Sigmoid colon (tissue), 7 donors: Measurements from ENCODE around the gene AKAP1. TPM values are rescaled to one million over a fixed set of nuclear protein-coding genes. Genes with fewer than 3 reads are reported as not detected.
A peak's percentile ranks its signal among the peaks of the same experiment; 100 is the strongest.

Source experiments
- DNase-seq: peaks from one replicate; pipeline ENCODE4 v3.0.0-alpha.2; 2019
- H3K27ac ChIP-seq, 4 donors: fragments of 200-600 bp; sonication (generic); one replicate each; pipeline ENCODE4 v1.5.1; 2016 to 2019; ENCODE audit warnings: mild to moderate bottlenecking in 1 of 4
- H3K27me3 ChIP-seq, 3 donors: fragments of 200-600 bp; sonication (generic); one replicate each; pipeline ENCODE4 v1.5.1; 2019; ENCODE audit warnings: mild to moderate bottlenecking in 1 of 3
- H3K36me3 ChIP-seq, 4 donors: fragments of 200-600 bp; sonication (generic); one replicate each; pipeline ENCODE4 v1.5.1; 2016 to 2019
- H3K4me1 ChIP-seq, 4 donors: fragments of 200-600 bp; sonication (generic); one replicate each; pipeline ENCODE4 v1.5.1; 2017 to 2019
- H3K4me3 ChIP-seq, 4 donors: fragments of 200-600 bp; sonication (generic); one replicate each; pipeline ENCODE4 v1.5.1; 2017 to 2019; ENCODE audit warnings: mild to moderate bottlenecking in 2 of 4, moderate library complexity in 1 of 4
- H3K9me3 ChIP-seq, 4 donors: fragments of 200-600 bp in 3 of 4; sonication (generic) in 3 of 4; one replicate each; pipeline versions ENCODE4 v1.5.1 to v1.6.1; 2013 to 2019
- CTCF ChIP-seq, 4 experiments: fragments of 450-650 bp in 3 of 4; fragments of 200-600 bp in 1 of 4; IDR thresholded peaks; one replicate each; pipeline ENCODE4 v1.5.1; 2016 to 2019; ENCODE audit warnings: antibody characterized with exemption in 4 of 4, mild to moderate bottlenecking in 3 of 4, moderate library complexity in 2 of 4
- EP300 ChIP-seq, 4 donors: sonication (generic); formaldehyde crosslinking; IDR thresholded peaks; one replicate each; pipeline ENCODE4 v1.6.1; 2017; ENCODE audit warnings: antibody characterized with exemption in 4 of 4
- POLR2A ChIP-seq, 2 donors: fragments of 450-650 bp; IDR thresholded peaks; one replicate each; pipeline ENCODE4 v1.6.1; 2016; ENCODE audit warnings: antibody characterized with exemption in 2 of 2, mild to moderate bottlenecking in 2 of 2, moderate library complexity in 2 of 2
- POLR2AphosphoS5 ChIP-seq, 4 donors: sonication (generic); formaldehyde crosslinking; IDR thresholded peaks; one replicate each; pipeline ENCODE4 v1.6.1; 2017; ENCODE audit warnings: antibody characterized with exemption in 4 of 4
- WGBS, 2 donors: extraction: QIAGEN DNeasy Blood & Tissue Kit; methylation state at CpG; one replicate each; pipeline ENCODE4 v1.1.7; 2013; 5-methylcytosine and 5-hydroxymethylcytosine counted together
- intact Hi-C: fragments of 100-400 bp; cut with DNase I; formaldehyde crosslinking; loops from one replicate; pipeline ENCODE4 v1.15.1; 2023
- polyA plus RNA-seq, 3 donors: library from polyadenylated mRNA; stranded (reverse); fragments of 200-250 nt; gene quantifications; one replicate each; pipeline ENCODE4 v1.2.3, GENCODE V29; 2013
- total RNA-seq, 4 donors: library from RNA; depleted of rRNA; stranded (reverse); fragments of >200 nt; gene quantifications; one replicate each; pipeline ENCODE4 v1.1.0, GENCODE V29; 2016
- donor health status: healthy with polysubstance abuse.
- donor health status: Bipolar disorder and iron deficiency.
- donor health status: healthy.

Gene AKAP1
- total and polyA plus RNA-seq, 7 donors = 12.7 to 126 (median 78.9) TPM

GRCh38 chr17:57085448-57086068 is 512 bp downstream of the AKAP1 start:
- 0% methylated on average over 75 of the region's 75 CpGs for WGBS, 2 donors
- H3K9me3 ChIP-seq = no peaks in the 10 kb centered on the region
- H3K27ac ChIP-seq = peak overlapping the region; percentile 88 to 98 (median 96)
- peak overlapping the region; percentile 58 to 90 (median 82) for H3K4me3 ChIP-seq
- DNase-seq = peak; percentile 84
- peaks cover 0 to 52% (median 46%) of the 10 kb centered on the region in 4 donors for H3K4me1 ChIP-seq
- intact Hi-C loops = loop anchor here (5.0 kb wide), 1 partner anchor 53 kb away; no protein-coding TSS in a partner anchor
- no peaks in the 10 kb centered on the region for H3K36me3 ChIP-seq
- TF ChIP-seq POLR2A (IDR thresholded peaks at IDR 0.05) = peak in 1 of 2 donors; percentile 33
- peak in 3 of 4 donors; percentile 38 to 68 (median 39) for TF ChIP-seq POLR2AphosphoS5 (IDR thresholded peaks at IDR 0.05)
- no peak for TF ChIP-seq EP300 (IDR thresholded peaks at IDR 0.05)
- TF ChIP-seq CTCF (IDR thresholded peaks at IDR 0.05) = peak in 1 of 4 experiments; percentile 15
- no peaks in the 10 kb centered on the region for H3K27me3 ChIP-seq

- intact Hi-C loops = loop anchor here (5.0 kb wide), 1 partner anchor 54 kb away; no protein-coding TSS in a partner anchor
- 1% methylated on average over 45 of the region's 45 CpGs for WGBS, 2 donors
- peak; percentile 75 for DNase-seq
- no peaks in the 10 kb centered on the region for H3K27me3 ChIP-seq
- peak overlapping the region; percentile 58 to 90 (median 82) for H3K4me3 ChIP-seq
- TF ChIP-seq POLR2AphosphoS5 (IDR thresholded peaks at IDR 0.05) (peak in 1 of 4 donors; percentile 35), EP300 (IDR thresholded peaks at IDR 0.05) (no peak)
- H3K4me1 ChIP-seq = peaks cover 0 to 60% (median 54%) of the 10 kb centered on the region in 4 donors
- peak overlapping the region; percentile 88 to 98 (median 96) for H3K27ac ChIP-seq
- H3K36me3 ChIP-seq = no peaks in the 10 kb centered on the region
- H3K9me3 ChIP-seq = no peaks in the 10 kb centered on the region
Observed at GRCh38 chr17:57086069-57086930, 1.3 kb downstream of the AKAP1 start.

DNA sequence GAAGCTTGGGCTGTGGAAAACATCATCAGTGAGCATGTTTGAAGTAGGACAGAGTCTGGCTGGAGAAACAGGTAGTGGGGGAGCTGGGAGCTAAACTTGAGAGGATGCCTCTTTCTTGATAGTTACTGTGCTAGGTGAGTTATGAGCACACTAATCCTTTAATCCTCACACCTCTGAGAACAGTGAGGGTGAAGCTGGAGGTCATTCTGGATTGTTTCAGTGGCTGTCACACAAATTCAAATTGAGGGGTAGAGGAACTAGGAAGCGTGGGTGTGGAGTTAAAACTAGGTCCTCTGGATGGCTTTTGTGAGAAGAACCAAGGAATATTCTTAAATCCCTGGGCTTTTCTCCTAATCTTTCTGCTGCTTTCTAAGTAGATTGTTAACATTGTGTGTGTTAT is 3.3 kb downstream of the AKAP1 start:
- intact Hi-C loops = loop anchor here (5.0 kb wide), 1 partner anchor 56 kb away; no protein-coding TSS in a partner anchor
- H3K4me3 ChIP-seq = no peak overlapping the region
- DNase-seq = no peak
- peaks cover 0 to 78% (median 72%) of the 10 kb centered on the region in 4 donors for H3K4me1 ChIP-seq
- H3K9me3 ChIP-seq = no peaks in the 10 kb centered on the region
- peak overlapping the region; percentile 88 to 98 (median 96) for H3K27ac ChIP-seq
- H3K27me3 ChIP-seq = no peaks in the 10 kb centered on the region
- TF ChIP-seq POLR2AphosphoS5 (IDR thresholded peaks at IDR 0.05) (no peak), POLR2A (IDR thresholded peaks at IDR 0.05) (no peak), CTCF (IDR thresholded peaks at IDR 0.05) (no peak), EP300 (IDR thresholded peaks at IDR 0.05) (no peak)
- WGBS, 2 donors = 73 to 89% methylated on average over 1 of the region's 1 CpG
- H3K36me3 ChIP-seq = no peaks in the 10 kb centered on the region

- 40 to 74% methylated on average over 6 of the region's 6 CpGs for WGBS, 2 donors
- DNase-seq = no peak
- H3K4me1 ChIP-seq = peaks cover 0 to 80% (median 76%) of the 10 kb centered on the region in 4 donors
- no peak overlapping the region for H3K4me3 ChIP-seq
- no peaks in the 10 kb centered on the region for H3K9me3 ChIP-seq
- H3K27me3 ChIP-seq = no peaks in the 10 kb centered on the region
- intact Hi-C loops = loop anchor here (5.0 kb wide), 1 partner anchor 57 kb away; no protein-coding TSS in a partner anchor
- H3K27ac ChIP-seq = peak overlapping the region; percentile 88 to 98 (median 96)
- TF ChIP-seq CTCF (IDR thresholded peaks at IDR 0.05) (no peak), POLR2AphosphoS5 (IDR thresholded peaks at IDR 0.05) (no peak), POLR2A (IDR thresholded peaks at IDR 0.05) (no peak), EP300 (IDR thresholded peaks at IDR 0.05) (no peak)
- H3K36me3 ChIP-seq = no peaks in the 10 kb centered on the region
Observed at GRCh38 chr17:57089391-57089790, 4.3 kb downstream of the AKAP1 start.
